Measurements from ENCODE around the gene C11orf52.

The C11orf52 gene

DNA sequence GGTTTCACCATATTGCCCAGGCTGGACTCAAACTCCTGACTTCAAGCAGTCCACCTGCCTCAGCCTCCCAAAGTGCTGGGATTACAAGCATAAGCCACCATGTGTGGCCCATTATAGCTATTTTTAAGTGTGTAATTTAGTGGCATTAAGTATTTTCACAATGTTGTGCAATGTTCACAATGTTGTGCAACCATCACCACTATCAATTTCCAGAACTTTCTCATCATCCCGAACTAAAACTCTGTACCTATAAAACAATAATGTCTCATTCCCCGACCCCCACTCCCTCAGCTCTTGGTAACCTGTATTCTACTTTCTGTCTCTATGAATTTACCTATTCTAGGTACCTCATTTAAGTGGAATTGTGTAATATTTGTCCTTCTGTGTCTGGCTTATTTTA lies 31.9 kb upstream of the C11orf52 start:
- no peaks in the 10 kb centered on the region for H3K36me3 ChIP-seq (ENCODE audit: control insufficient read depth, insufficient read depth, low read length)
- TF ChIP-seq, protein P1, sequence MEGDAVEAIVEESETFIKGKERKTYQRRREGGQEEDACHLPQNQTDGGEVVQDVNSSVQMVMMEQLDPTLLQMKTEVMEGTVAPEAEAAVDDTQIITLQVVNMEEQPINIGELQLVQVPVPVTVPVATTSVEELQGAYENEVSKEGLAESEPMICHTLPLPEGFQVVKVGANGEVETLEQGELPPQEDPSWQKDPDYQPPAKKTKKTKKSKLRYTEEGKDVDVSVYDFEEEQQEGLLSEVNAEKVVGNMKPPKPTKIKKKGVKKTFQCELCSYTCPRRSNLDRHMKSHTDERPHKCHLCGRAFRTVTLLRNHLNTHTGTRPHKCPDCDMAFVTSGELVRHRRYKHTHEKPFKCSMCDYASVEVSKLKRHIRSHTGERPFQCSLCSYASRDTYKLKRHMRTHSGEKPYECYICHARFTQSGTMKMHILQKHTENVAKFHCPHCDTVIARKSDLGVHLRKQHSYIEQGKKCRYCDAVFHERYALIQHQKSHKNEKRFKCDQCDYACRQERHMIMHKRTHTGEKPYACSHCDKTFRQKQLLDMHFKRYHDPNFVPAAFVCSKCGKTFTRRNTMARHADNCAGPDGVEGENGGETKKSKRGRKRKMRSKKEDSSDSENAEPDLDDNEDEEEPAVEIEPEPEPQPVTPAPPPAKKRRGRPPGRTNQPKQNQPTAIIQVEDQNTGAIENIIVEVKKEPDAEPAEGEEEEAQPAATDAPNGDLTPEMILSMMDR (IDR thresholded peaks at IDR 0.05; ENCODE audit: insufficient read depth, low read length, poor library complexity, severe bottlenecking), result no peak
- DNase-seq (ENCODE audit: extremely low read depth, insufficient read length), result no peak
- no peak overlapping the region for H3K4me3 ChIP-seq (replicated peaks; ENCODE audit: low read depth, low read length)
- no peaks in the 10 kb centered on the region for H3K27me3 ChIP-seq (replicated peaks; ENCODE audit: control insufficient read depth, insufficient read depth, low read length)

DNA sequence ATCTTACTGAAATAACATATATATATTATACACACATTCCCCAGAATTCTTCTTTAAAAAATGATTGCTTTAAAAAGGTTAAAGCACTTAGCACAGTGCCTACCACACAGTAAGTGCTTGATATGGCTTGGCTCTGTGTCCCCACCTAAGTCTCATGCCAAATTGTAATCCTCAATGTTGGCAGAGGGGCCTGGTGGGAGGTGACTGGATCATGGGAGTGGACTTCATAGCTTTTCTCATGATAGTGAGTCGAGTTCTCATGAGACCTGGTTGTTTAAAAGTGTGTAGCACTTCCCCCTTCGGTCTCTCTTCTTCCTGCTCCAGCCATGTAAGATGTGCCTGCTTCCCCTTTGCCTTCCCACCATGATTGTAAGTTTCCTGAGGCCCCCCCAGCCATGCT lies 13.3 kb upstream of the C11orf52 start:
- no peaks in the 10 kb centered on the region; the same call in 1 of the 2 replicates for H3K27me3 ChIP-seq (replicated peaks; ENCODE audit: control insufficient read depth, insufficient read depth, low read length)
- DNase-seq (ENCODE audit: extremely low read depth, insufficient read length), result no peak
- no peaks in the 10 kb centered on the region for H3K36me3 ChIP-seq (ENCODE audit: control insufficient read depth, insufficient read depth, low read length)
- no peak overlapping the region for H3K4me3 ChIP-seq (replicated peaks; ENCODE audit: low read depth, low read length)
- TF ChIP-seq, protein P1 (IDR thresholded peaks at IDR 0.05; ENCODE audit: insufficient read depth, low read length, poor library complexity, severe bottlenecking), result no peak

DNA sequence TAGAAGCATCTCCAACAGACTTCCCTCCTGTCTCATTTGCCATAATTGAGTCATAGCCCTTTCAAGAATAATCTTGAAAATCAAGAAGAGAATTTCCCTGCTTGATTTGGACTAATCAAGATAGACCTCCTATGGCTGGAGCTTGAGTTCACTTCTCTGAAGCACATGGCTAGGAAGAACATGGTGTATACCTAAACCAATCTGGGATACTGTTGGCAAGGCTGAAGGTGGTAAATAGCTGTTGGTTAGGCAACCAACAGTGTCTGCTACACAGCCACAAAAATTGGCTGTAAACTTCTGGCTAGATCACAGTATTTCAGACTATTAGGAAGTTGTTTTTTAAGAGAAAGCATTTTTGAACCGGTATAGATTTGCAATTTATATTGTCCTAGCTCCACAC lies 12.0 kb upstream of the C11orf52 start:
- Histone ChIP-seq H3K4me3 (replicated peaks; ENCODE audit: low read depth, low read length) (no peak overlapping the region), H3K36me3 (ENCODE audit: control insufficient read depth, insufficient read depth, low read length) (no peaks in the 10 kb centered on the region), H3K27me3 (replicated peaks; ENCODE audit: control insufficient read depth, insufficient read depth, low read length) (no peaks in the 10 kb centered on the region; the same call in none of the 2 replicates)
- TF ChIP-seq, protein P1 (IDR thresholded peaks at IDR 0.05; ENCODE audit: insufficient read depth, low read length, poor library complexity, severe bottlenecking), result no peak
- DNase-seq (ENCODE audit: extremely low read depth, insufficient read length), result no peak

DNA sequence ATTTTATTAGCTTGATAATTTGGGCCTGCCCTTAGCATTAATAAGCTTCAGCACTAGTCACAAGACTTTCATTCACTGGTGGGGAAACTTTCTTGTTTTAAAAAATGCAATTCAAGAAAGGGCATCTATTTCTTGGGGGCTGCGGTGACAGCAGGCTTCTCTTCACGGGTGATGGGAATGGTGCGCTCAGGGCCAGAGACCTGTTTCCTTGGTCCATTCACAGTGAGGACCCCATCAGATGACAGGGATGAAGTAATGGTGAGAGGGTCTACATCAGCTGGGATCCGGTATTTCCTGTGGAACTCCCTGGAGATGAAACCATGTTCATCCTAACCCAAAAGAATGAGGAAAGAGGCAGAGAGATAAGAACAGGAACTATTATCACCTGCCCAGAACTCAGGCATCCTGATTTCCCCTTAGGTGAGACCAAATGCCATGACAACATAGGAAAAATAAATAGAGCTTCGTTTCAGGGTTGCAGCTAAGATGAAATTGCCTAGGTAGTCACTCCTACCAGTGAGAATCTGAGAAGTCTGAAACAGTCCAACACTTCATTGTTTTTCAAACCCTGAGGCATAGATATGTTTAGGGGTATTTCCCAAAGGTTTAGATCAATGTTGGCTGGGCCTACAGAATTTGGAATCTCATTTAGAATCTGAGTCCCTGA lies 9.9 kb upstream of the C11orf52 start:
- no peak overlapping the region for H3K4me3 ChIP-seq (replicated peaks; ENCODE audit: low read depth, low read length)
- DNase-seq (ENCODE audit: extremely low read depth, insufficient read length), result no peak
- no peaks in the 10 kb centered on the region for H3K36me3 ChIP-seq (ENCODE audit: control insufficient read depth, insufficient read depth, low read length)
- H3K27me3 ChIP-seq (replicated peaks; ENCODE audit: control insufficient read depth, insufficient read depth, low read length), result no peaks in the 10 kb centered on the region; the same call in none of the 2 replicates
- TF ChIP-seq, protein P1 (IDR thresholded peaks at IDR 0.05; ENCODE audit: insufficient read depth, low read length, poor library complexity, severe bottlenecking), result no peak

DNA sequence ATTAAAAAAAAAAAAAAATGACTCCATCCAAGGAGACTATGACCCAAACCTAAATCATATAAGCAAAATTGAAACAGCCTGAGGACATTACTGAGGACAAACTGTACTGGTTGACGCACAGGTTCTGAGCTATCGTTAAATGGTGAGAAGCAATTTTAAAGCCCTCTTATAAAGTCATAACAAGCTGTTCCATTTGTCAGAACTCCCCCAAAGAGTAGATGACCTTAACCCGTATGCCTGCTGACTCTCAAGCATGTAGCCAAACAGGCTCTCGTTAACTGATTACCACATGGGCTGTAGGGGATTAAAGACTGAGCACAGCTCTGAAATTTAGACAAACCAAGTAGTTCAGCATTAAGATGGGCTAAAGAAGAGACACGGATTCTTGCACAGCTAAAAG lies 9.3 kb upstream of the C11orf52 start:
- Histone ChIP-seq H3K4me3 (replicated peaks; ENCODE audit: low read depth, low read length) (no peak overlapping the region), H3K27me3 (replicated peaks; ENCODE audit: control insufficient read depth, insufficient read depth, low read length) (no peaks in the 10 kb centered on the region; the same call in none of the 2 replicates), H3K36me3 (ENCODE audit: control insufficient read depth, insufficient read depth, low read length) (no peaks in the 10 kb centered on the region)
- DNase-seq (ENCODE audit: extremely low read depth, insufficient read length), result no peak
- TF ChIP-seq, protein P1 (IDR thresholded peaks at IDR 0.05; ENCODE audit: insufficient read depth, low read length, poor library complexity, severe bottlenecking), result no peak
